NCI-H524 treated with DMSO at 0.1 percent for 48 hours (cell line): ENCODE measurements around the gene SSRP1.

Experiments used
- DNase-seq: peaks from one replicate; lab custom pipeline; 2025; lab: John Stamatoyannopoulos, UW

Gene SSRP1

DNA sequence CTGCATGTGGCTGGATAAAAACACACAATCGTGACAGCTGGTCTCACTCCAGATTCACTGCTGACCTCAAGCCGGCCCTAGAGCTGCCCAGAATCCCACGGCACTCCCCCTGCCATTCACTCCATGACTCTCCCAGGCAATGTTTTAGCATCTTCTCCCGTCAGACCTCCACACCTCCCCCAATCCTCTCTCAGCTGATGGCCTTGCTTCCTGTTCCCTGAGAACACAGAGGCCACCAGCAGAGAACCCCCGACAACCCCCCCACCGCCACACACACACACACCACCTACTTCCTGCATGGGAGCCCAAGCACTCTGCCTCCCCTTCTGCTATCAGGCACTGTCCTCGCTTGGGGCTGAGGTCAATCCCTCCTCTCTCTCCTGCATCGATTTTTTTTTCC, 20.2 kb downstream of the SSRP1 start:
- DNase-seq, result no peak

DNA sequence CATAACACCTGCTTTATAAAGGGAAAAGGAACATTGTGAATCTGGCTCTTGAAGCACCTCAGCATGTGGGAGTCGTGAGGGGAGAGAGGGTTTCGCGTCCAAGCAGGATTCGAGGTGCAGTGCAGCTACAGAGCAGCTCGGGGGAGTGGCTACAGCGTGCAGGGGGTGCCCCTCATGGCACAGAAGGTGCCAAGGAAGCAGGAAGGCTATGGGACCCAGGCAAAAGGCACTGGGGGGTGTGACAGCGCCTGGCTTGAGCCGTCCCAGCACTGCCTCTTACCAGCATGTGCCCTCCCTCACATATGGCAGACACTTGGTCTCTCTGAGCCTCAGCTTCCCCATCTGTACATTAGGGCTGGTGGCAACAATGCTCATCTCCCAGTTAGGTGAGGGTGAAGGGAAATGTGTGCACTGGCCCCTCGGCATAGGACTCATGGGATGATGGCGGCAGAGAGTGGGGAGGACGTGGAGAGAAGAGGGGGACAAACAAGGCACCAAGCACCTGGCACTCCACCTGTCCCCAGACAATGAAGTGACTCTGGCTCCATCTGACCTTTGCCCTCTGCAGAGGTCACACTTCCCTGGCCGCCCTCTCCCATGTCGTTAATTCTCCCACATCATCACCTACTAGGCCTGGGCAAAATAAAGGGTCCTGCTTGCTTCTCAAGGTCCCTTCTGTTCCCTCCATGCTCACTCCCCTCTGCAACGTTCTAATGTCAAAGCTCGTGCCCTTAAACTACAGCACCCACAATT, 21.3 kb downstream of the SSRP1 start:
- DNase-seq, result no peak

DNA sequence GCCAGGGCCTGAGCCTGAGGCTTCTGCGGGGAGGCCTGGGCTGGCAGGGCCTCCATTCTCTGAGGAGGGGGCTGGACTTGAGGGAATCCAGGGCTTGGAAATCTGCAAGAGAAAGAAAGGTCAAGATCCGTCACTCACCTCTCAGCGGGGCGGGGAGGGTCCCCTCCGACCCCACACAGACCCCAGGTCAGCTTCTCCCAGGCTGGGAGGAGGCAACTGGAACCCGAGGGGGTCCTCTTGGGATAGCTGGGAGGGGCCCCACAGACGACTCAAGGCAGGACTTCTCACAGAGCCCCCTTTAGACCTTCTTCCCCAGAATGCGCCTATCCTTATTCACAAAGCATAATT, 21.9 kb downstream of the SSRP1 start:
- DNase-seq, result no peak

DNA sequence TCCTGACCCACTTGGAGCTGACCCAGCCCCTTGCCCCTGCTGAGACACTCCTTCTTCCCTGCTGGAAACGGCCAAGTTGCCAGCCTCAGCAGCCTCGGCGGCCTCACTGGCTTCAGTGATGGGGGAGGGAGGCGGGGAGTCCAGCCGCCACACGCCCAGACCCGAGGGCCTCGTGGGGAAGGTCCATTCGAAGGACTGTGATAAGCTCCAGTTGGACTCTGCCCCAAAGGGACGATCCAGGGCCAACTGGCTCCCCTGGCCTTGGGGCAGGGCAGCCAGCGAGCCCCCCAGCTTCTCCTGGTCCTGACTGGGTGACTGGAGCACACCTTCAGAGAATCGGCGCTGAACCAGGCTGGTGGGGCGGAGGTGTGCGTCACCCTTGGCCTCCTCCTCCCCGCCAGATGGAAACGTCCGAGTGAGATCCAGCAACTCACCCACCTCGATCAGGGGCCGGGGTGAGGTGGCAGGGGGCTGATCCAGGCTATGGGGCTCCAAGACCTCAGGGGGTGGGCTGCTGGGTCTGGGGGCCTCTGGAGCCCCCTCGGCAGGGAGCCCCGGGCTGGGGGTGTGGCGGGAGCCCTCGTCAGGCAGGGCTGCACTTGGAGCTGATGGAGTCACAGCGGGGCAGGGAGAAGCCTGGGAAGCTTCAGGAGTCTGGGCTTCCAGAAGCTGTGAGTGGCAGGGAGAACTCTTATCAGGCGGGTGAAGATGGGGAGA, 22.5 kb downstream of the SSRP1 start:
- DNase-seq, result no peak

DNA sequence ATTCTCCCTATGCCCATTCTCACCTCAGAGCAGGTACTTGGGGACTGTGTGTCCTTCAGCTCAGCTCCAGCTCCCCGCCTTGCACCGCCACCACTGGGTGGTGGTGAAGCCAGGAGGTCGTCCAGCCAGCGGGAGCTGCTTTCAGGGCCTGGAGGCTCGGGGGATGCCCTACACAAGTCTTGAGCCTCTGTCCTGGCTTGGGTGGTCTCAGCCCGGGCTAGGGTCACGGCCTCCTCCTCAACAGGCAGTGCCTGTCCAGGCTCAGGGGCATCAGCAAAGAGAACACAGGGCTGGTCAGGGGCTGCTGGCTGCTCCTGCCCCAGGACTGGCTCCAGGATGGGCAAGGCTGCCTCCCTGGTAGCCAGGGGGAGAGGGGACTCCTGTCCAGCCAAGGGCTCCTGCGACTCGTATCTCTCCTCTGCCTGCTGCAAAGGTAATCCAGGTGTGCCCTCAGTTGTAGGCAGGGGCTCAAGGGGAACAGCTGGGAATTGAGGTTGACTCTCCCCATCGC, 23.1 kb downstream of the SSRP1 start:
- DNase-seq, result no peak

DNA sequence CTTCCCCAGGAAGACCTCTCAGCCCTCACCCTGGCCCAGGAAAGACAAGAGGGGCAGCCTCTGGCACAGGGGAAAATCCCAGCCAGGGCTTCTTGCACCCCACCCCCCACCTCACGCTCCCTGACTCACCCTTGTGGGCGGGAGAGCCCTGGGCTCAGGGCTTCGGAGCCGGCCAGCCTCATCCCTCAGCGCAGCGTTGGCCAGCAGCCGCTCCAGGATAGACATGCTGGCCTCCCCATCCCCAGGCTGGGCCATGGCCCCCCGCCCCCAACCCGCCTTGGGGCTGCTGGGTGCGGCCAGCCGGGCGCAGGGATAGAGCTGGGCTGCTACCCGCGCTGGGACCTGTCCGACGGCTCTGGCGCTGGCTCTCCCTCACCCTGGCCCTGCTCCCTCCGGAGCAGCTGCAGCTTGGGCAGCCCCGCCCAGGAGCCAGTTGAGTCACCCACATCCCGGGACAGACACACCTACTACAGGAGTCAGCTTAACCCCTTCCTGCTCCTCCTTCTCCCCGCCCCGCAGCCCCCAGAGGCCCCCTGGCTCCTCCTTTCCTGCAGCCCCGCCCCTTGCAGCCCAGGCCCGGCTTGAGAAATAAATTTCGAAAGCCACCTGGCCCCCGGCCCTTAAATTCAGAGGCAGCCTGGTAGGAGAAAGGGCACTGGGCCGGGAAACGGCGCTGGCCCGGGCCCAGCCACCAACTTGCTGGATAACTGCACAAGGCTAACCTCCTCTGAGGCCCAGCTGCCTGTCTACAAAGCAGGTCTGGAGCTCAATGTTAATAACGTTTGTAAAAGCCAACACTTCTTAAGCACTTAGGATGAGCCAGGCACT, 24.4 kb downstream of the SSRP1 start:
- no peak for DNase-seq

DNA sequence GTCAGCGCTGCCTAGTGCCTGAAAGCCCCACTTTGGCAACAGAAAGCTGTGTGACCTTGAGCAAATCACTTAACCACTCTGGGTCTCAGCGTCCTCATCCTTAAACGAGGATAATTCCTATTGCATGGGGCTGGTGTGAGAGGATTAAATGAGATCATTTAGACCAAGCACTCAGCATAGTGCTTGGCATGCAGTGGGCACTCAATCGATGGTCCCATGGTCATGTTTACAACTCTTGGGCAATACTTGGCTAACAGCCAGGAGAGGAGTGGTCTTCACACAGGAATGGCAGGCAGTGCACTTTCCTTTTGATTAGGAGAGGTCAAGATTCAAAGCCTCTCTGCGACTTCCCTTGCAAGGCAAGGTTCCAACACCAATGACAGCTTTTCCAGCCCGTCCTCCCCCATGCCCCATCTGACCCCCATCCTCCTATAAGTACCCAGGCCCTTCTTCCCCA, 25.0 kb downstream of the SSRP1 start:
- DNase-seq, result no peak

DNA sequence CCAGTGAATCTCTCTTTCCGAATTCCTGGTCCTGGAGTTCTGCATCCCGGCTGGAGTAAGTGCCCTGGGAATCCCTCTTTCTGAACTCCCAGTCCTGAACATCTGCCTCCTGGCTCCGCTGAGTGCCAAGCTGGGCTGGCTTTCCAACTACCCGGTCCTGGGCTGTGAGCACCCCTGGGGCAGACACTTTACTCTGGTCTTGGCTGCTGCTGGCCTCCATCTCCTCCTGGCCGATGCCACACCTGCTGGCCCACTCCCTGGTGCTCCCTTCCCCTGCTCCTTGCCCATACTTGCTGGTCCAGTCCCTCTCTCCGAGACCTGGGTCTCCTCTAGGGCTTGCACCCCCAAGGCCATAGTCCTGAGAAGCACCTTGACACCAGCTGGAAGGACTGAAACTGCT, 25.6 kb downstream of the SSRP1 start:
- DNase-seq, result no peak

DNA sequence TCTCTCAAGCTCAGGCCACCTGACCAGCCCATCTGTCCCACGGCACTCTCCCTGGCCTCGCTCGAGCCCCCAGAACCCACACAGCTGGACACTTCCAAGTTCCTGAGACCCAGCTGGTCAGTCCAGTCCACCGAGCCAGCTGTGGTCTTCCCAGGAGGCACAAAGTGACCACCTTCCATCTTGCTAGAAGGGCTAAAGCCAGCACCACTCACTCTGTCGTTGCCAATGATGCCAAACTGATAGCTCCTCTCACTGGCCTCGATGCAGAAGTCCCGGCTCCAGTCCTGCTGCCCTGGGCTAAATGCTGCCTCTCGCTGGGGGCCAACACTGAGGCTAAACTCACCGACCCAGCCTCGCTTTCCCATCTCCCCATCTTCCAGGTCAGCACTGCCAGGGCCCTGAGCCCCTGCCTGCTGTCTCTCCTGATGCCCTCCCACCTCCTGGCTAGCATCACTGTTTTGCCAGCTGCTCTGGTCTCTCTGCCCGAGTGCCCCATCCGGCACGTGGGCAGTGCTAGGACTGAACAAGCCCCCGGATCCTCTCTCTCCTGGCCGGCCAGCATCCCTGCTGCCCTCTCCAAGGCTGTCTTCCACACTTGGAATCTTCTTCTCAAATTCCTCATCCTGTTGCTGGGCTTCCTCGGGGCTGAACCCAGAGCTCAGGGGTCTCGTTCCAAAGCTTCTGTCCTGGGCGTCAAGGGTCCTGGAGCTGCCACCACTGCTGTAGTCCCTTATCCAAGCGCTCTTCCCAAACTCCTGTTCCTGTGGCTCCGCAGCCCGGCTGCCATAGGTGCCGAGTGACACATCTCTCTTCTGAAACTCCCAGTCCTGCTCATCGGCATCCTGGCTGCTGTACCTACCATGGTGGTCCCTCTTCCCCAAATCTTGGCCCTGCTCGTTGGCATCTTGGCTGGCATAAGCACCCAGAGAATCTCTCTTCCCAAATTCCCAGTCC, 26.3 kb downstream of the SSRP1 start:
- DNase-seq, result no peak

DNA sequence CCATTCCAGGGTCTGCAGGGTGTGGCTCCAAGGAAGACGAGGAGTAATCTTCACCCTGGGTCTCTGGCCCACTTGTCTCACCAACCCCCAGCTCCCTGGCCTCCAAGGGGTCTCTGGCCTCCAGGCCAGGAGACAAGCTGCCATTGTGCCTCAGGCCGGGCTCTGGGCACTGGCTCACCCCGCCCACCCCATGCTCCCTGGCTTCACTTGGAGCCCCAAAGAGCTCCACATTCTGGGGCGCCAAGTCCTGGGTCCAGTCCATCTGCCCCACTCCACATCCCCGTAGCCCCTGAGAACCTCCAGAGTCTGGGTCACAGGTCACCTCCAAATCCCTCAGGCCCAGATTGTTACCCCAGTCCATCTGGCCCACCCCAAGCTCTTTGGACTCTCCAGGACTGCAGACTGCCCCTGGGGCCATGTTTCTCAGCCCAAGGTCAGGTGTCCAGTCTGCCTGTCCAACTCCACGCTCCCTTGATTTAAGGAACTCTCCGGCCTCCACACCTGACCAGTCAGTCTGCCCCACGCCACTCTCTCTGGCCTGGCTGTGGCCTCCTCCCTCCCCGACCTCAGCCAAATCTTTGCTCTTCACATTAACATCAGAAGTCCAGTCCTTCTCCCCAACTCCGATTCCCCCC, 27.1 kb downstream of the SSRP1 start:
- no peak for DNase-seq

DNA sequence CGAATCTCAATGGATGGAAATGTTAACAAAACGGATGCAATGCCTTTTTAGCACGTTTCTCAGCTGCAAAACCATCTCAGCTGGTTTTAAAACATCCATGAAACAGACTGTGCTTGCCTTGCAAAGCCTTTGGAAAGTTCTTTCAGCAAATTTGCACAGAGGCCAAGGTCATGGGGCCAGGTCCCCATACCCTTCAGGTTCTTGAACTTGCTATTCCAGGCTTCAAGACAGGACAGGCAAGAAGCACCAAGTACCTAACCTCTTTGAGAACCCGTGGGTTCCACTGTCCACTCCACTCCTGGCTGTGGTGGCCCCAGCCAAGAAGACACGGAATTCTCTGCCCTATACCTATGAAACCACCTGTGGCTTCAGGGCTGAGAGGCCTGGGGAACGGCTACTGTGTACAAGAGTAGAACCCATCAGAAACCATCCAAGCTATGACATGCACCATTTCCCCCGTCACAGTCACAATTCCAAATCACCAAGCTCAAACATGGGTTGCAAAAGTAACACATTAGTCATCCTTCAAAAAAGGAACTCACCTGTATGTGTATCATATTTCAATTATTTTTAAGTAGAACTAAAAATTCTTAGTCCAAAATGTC, 27.9 kb downstream of the SSRP1 start:
- no peak for DNase-seq

DNA sequence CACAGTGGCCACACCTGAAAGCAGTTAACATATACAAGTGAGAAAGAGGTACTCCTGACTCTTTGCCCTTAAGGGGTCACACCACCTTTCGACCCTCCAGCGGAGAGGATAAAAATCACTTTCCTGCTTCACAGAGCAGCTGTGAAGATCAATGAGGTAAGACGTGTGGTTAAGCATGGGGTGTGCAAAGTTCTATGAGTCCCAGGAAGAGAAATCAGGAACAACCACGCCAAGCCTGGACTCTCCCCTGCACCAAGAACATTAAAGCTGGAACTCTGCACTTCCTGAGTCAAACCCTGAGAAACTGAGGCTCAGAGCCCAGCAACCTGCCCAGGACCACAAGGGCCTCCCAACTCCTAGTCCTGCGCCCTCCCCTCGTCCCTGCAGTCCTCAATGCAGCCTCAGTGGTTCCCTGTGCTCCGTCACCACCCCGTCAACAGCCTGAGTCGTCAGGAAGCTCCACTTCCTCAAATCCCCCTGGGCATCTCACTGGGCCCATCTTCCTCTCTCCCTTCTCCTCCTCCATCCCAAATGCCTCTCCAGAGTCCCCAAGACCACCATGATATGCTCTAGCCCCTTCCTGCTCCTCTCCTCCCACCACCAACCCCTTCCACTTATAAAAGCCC, 28.6 kb downstream of the SSRP1 start:
- DNase-seq, result no peak

DNA sequence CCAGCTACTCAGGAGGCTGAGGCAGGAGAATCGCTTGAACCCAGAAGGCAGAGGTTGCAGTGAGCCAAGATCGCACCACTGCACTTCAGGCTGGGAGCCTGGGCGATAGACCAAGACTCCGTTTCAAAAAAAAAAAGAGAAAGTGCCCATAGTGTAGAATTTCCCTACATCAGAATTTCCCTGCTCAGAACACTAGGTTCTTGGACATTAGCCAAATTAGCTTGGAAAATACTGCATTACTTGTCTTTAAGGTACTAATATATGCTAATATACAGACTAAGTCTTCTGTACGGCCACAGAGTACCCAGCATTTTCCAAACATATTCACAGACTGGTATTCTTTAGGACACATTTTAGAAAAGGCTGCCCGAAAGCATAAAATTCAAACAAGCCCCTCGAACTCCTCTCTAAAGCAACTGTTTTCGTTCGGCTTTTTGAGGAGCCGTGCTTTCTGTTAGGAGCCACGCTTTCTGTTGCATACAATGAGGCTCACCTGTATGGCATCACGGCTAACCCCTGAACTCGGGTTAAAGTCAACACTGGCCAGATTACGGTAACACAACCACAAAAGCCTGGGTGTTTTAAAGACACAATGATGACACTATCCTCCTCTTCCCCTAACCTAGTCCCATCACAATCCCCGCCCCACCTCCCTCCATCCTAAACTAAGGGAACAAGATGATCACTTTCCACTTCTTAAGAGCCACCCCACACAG, 29.4 kb downstream of the SSRP1 start:
- no peak for DNase-seq

DNA sequence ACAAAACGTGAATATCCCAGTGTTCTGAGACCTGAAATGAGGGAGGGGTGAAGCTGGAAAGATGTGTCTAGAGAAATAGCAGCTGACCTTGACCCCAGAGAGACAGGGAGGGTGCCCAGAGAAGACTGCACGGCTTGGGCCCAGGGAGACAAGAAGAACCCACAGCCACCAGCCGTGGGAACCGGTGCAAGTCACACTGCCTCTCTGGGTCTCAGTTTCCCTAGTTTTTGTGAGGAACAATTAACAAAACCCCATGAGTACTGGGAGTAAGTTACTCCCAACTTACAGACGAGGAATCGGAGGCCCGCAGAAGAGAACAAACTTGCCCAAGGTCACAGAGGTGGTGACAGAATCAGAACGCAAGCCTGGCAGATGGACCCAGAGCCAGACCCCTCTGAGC, 30.2 kb downstream of the SSRP1 start:
- no peak for DNase-seq

DNA sequence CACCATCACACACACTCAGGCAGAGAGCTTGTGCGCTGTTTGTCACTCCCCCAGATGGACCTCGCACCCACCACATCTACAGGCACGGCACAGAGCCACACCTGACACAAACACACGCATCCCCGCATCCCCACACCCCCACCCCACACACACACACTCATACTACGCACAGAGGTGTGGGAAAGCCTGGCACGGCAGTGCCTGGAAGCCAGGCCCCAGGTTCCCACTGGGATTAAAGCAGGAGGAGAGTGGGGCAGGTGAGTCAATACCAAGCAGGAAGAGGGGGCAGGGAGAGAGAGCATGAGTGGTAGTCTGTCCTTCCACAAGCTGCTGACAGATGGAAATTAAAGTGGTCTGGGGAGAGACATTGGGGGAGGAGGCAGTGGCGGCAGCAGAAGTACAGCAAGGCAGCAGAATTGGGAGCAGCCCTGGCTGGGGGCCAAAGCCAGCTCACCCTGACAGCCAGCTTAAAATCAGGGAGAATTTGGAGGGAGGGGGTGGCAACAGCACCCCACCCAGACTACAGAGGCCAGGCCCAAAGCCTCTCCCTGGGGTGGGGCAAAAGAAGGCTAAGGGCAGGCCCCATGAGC, 31.6 kb downstream of the SSRP1 start:
- peak; percentile 52 for DNase-seq

DNA sequence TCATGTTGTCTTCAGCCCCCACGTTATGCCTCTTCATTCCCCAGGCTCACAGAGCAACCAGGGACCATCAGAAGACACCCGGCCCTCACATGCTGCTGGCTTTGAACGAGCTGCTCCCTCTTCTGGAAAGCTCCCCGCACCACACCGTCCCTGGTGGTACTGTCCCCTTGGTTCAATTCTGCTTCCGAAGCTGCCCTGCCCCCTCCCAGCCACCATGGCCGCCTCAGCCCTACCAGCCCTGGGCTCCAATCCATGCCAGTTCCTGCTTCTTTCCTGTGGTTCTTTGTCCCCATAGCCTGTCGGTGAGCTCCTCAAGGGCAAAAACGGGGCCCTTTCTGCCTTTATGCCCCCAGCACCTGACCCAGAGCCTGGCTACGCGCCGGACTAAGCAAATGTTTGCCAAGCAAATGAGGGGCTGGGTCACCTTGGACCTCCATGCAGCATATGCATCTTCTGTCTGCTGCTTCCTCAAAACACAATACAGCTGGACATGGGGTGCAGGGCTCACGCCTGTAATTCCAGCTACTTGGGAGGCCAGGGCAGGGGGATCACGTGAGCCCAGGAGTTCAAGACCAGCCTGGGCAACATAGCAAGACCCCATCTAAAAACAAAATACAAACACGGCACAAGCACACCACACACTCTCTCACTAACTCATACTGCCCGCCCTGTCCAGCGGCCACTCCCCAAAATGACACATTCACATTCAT, 32.3 kb downstream of the SSRP1 start:
- no peak for DNase-seq

DNA sequence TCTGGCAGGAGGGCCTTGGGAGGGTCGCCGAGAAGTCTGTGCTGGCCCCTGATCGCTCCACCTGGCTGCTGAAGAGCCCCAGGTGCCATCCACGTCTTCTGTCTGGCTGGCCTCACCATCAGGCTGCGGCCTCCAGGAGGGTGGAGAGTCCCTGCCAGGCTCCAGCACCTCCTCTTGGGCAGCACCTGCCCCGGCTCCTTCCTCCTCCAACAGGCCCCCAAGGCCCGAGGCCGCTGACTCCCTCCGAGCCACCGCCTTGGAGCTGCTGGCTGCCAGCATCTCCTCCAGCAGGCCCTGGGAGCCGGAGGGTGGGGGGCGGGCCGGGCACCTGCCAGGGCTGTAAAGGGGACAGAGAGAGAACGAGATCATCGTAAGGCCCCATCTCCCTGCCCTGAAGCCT, 33.2 kb downstream of the SSRP1 start:
- DNase-seq, result no peak

DNA sequence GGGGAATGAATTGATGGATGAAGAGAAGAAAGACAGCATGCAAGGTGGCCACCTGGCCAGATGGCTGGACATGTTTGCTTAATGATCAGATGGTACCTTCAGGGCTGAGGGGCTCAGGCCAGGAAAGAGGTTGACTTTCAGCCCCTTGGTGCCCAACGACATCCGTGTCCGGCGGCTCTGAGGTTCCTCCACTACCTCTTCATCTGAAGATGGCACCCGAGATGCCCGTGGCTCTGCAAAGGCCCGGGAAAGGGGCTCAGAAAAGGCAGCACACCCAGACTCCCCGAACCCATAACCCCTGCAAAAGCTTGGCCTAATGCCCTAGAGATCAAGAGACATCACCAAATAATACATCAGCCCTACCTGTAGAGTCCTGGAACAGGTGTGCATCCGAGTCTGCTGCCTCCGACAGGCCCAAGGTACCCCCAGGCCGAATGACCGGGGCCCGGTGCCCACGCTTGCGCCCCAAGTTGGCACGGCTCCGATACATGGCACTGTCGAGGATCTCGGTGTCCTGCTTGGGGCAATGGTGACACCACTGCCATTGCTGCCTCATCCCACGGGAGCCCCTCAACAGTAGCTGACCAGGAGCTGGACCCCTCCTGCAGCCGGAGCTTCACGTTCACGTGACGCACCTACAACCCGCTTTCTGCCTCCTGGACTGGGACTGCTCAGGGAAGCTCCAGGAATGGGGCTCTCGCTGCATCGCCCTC, 33.8 kb downstream of the SSRP1 start:
- DNase-seq, result no peak
